Right lobe of liver (tissue), 4 donors: ENCODE measurements around the gene NUBP2.

ENCODE experiments used
- CTCF ChIP-seq, 4 donors: fragments of 200-600 bp in 3 of 4; fragments of 450-650 bp in 1 of 4; IDR thresholded peaks; one replicate each; pipeline versions ENCODE4 v1.5.1 to v1.8.0; 2016 to 2022; ENCODE audit warnings: antibody characterized with exemption in 4 of 4, mild to moderate bottlenecking in 2 of 4
- POLR2A ChIP-seq: fragments of 450-650 bp; IDR thresholded peaks from one replicate; pipeline ENCODE4 v1.6.1; 2017; ENCODE audit warnings: antibody characterized with exemption, mild to moderate bottlenecking
- donor health status: DM: no; HTN: no; CAD: no.
- donor health status: DM: no; HTN: no; CAD: no.
- donor health status: DM: no; HTN: yes; CAD: no.

- TF ChIP-seq CTCF (IDR thresholded peaks at IDR 0.05), result no peak
- TF ChIP-seq POLR2A, result no peak
These were observed 26.6 kb downstream of the NUBP2 start for GRCh38 chr16:1809281-1809801.
